HepG2 (cell line): ENCODE data around the gene HNRNPC. TPM values are rescaled to one million over a fixed set of nuclear protein-coding genes. Genes with fewer than 3 reads are reported as not detected.

Source experiments
- ATAC-seq: fragments of 200-7000 bp; cut with Tn5 transposase; 3 replicates; pipeline ENCODE4 v1.9.1; 2020; ENCODE audit warnings: mild to moderate bottlenecking, moderate library complexity
- BruUV-seq: library from RNA; stranded (reverse); fragments of 400-500 nt; replicated peaks from 2 replicates; lab custom pipeline; 2021; lab: Mats Ljungman, UMichigan
- CTCF ChIA-PET: fragments of 300-600 bp; formaldehyde crosslinking; extraction: SDS; loops from one replicate; lab custom pipeline; 2021; ENCODE audit warnings: low total read pairs, inconsistent platforms, low intra/inter-chr PET ratio; lab: Yijun Ruan, JAX
- POLR2A ChIA-PET: fragments of 350-600 bp; sonication (Branson Sonifier 250); formaldehyde crosslinking; loops from one replicate; lab custom pipeline; 2020; ENCODE audit warnings: antibody characterized with exemption, inconsistent platforms; lab: Yijun Ruan, JAX
- DNase-seq: peaks from one replicate; pipeline ENCODE4 v3.0.0-alpha.2; 2015; ENCODE audit warnings: low spot score
- FAIRE-seq: peaks from 3 replicates; lab custom pipeline; 2011; peaks lifted over from hg19 to GRCh38; lab: Jason Lieb, UNC
- H2AFZ ChIP-seq: one replicate; pipeline ENCODE4 v1.6.1; 2011; ENCODE audit warnings: low read length, inconsistent platforms
- H3K27ac ChIP-seq: fragments of 300-600 bp; 3 replicates; pipeline ENCODE4 v1.8.0; 2011; ENCODE audit warnings: mixed run types, mild to moderate bottlenecking, mixed read lengths, low read length, inconsistent platforms; ENCODE audit not compliant: insufficient read depth; ENCODE audit errors: extremely low read length
- H3K27me3 ChIP-seq, 2 experiments: fragments of 200-600 bp in 1 of 2; 2 replicates in 1 of 2; 3 replicates in 1 of 2; pipeline versions ENCODE4 v1.6.0 to v1.8.0; 2011; ENCODE audit warnings: low read length in 2 of 2, mild to moderate bottlenecking in 2 of 2, moderate library complexity in 2 of 2, inconsistent platforms in 1 of 2; ENCODE audit not compliant: insufficient read depth in 2 of 2, control insufficient read depth in 1 of 2
- H3K36me3 ChIP-seq, 2 experiments: fragments of 200-600 bp in 1 of 2; replicated peaks in 1 of 2; 2 replicates in 1 of 2; 3 replicates in 1 of 2; pipeline versions ENCODE4 v1.5.1 to v1.8.0; 2011; ENCODE audit warnings: low read length in 2 of 2, inconsistent platforms in 1 of 2; ENCODE audit not compliant: insufficient read depth in 2 of 2, control insufficient read depth in 1 of 2
- H3K4me1 ChIP-seq: 2 replicates; pipeline ENCODE4 v1.5.1; 2012; ENCODE audit warnings: low read length, inconsistent platforms; ENCODE audit not compliant: insufficient read depth
- H3K4me2 ChIP-seq: 2 replicates; pipeline ENCODE4 v1.6.0; 2011; ENCODE audit warnings: low read depth, low read length, inconsistent platforms
- H3K4me3 ChIP-seq, 3 experiments: fragments of 200-600 bp in 1 of 3; sonication (generic), shearing (Covaris generic) in 1 of 3; replicated peaks in 1 of 3; 2 replicates each; pipeline ENCODE4 v1.5.1; 2011 to 2016; ENCODE audit warnings: low read length in 3 of 3, inconsistent platforms in 2 of 3, low read depth in 2 of 3, mild to moderate bottlenecking in 2 of 3, control low read depth in 1 of 3, mixed read lengths in 1 of 3; ENCODE audit not compliant: insufficient read depth in 1 of 3
- H3K79me2 ChIP-seq: one replicate; pipeline ENCODE4 v1.6.1; 2011; ENCODE audit warnings: low read length, inconsistent platforms; ENCODE audit not compliant: insufficient read depth
- H3K9ac ChIP-seq: 2 replicates; pipeline ENCODE4 v1.6.0; 2011; ENCODE audit warnings: mild to moderate bottlenecking, low read depth, low read length, inconsistent platforms; ENCODE audit not compliant: insufficient read depth
- H3K9me3 ChIP-seq: 2 replicates; pipeline ENCODE4 v1.5.1; 2012; ENCODE audit warnings: mild to moderate bottlenecking, low read length
- H4K20me1 ChIP-seq: 2 replicates; pipeline ENCODE4 v1.6.0; 2011; ENCODE audit warnings: inconsistent platforms, mild to moderate bottlenecking, low read length, moderate library complexity; ENCODE audit not compliant: insufficient read depth
- ARNT ChIP-seq: fragments of 450-650 bp; IDR thresholded peaks from 2 replicates; pipeline ENCODE4 v1.6.1; 2017
- KDM5B ChIP-seq: sonication (generic); formaldehyde crosslinking; IDR thresholded peaks from 2 replicates; pipeline ENCODE4 v1.4.0; 2020; ENCODE audit warnings: missing genetic modification reagents, mild to moderate bottlenecking, borderline replicate concordance
- MAZ ChIP-seq, 2 experiments: sonication (generic) in 1 of 2; formaldehyde crosslinking in 1 of 2; IDR thresholded peaks; 2 replicates each; pipeline versions ENCODE4 v1.5.0 to v1.6.1; 2012 to 2020; ENCODE audit warnings: low read depth in 2 of 2, mild to moderate bottlenecking in 2 of 2, borderline replicate concordance in 1 of 2, improper control_type of control experiment in 1 of 2, low read length in 1 of 2, missing genetic modification reagents in 1 of 2, moderate library complexity in 1 of 2
- PPARG ChIP-seq: conservative IDR thresholded peaks from 2 replicates; pipeline ENCODE4 v1.6.1; 2016; ENCODE audit warnings: missing biosample characterization, missing genetic modification reagents
- SMARCE1 ChIP-seq: fragments of 450-650 bp; IDR thresholded peaks from 2 replicates; pipeline ENCODE4 v1.6.1; 2017; ENCODE audit warnings: borderline replicate concordance
- SP5 ChIP-seq: IDR thresholded peaks from 2 replicates; pipeline ENCODE4 v1.6.1; 2016; ENCODE audit warnings: low read depth, borderline replicate concordance
- SPEN ChIP-seq: sonication (generic); formaldehyde crosslinking; IDR thresholded peaks from 2 replicates; pipeline ENCODE4 v1.5.1; 2020; ENCODE audit warnings: low read depth, mild to moderate bottlenecking, missing genetic modification reagents
- TBX2 ChIP-seq: sonication (generic); formaldehyde crosslinking; IDR thresholded peaks from 2 replicates; pipeline ENCODE4 v1.5.0; 2020; ENCODE audit warnings: missing genetic modification reagents, mild to moderate bottlenecking, borderline replicate concordance
- TRIM24 ChIP-seq: sonication (generic); formaldehyde crosslinking; IDR thresholded peaks from 2 replicates; pipeline ENCODE4 v1.8.0; 2022; ENCODE audit warnings: mild to moderate bottlenecking, missing genetic modification reagents
- YEATS2 ChIP-seq: sonication (generic); formaldehyde crosslinking; IDR thresholded peaks from 2 replicates; pipeline ENCODE4 v1.4.0; 2020; ENCODE audit warnings: missing genetic modification reagents, borderline replicate concordance
- ZFY ChIP-seq: sonication (generic); formaldehyde crosslinking; IDR thresholded peaks from 2 replicates; pipeline ENCODE4 v1.4.0; 2020; ENCODE audit warnings: missing genetic modification reagents
- ZNF362 ChIP-seq: sonication (generic); formaldehyde crosslinking; IDR thresholded peaks from 2 replicates; pipeline ENCODE4 v1.4.0; 2020; ENCODE audit warnings: missing genetic modification reagents, mild to moderate bottlenecking, borderline replicate concordance
- ZNF414 ChIP-seq: sonication (generic); formaldehyde crosslinking; IDR thresholded peaks from 2 replicates; pipeline ENCODE4 v1.5.0; 2020; ENCODE audit warnings: missing genetic modification reagents
- ZNF768 ChIP-seq: sonication (generic); formaldehyde crosslinking; IDR thresholded peaks from 2 replicates; pipeline ENCODE4 v1.4.0; 2020; ENCODE audit warnings: missing genetic modification reagents
- ZNF839 ChIP-seq: sonication (generic); formaldehyde crosslinking; IDR thresholded peaks from 2 replicates; pipeline ENCODE4 v1.4.0; 2020; ENCODE audit warnings: missing genetic modification reagents, mild to moderate bottlenecking, borderline replicate concordance
- WGBS: methylation state at CpG from one replicate; pipeline ENCODE4 v1.1.6; 2017; ENCODE audit warnings: low lambda C conversion rate; 5-methylcytosine and 5-hydroxymethylcytosine counted together
- in situ Hi-C: cut with HindIII; loops from 2 replicates; pipeline ENCODE4 v1.10.0; 2017; ENCODE audit warnings: low pct_unique_long_range_greater_than_20kb; ENCODE audit not compliant: extremely low pct_ligation_motif_present
- intact Hi-C: fragments of 100-400 bp; cut with micrococcal nuclease; formaldehyde crosslinking; loops from one replicate; pipeline ENCODE4 v1.10.0; 2022; ENCODE audit not compliant: unreplicated experiment
- polyA plus RNA-seq, 8 experiments: library from polyadenylated mRNA; depleted of rRNA in 3 of 8; stranded (reverse) in 7 of 8; unstranded in 1 of 8; fragments of >200 nt; fragmentation: Illumina TruSeq in 4 of 8; extraction: Trizol in 4 of 8; gene quantifications; 2 replicates each; pipeline versions ENCODE4 v1.2.1 to v1.2.3, GENCODE V29; 2011 to 2016; ENCODE audit warnings: low read depth in 4 of 8, missing spikeins in 1 of 8, mixed read lengths in 1 of 8; ENCODE audit not compliant: insufficient read depth in 1 of 8
- total RNA-seq, 5 experiments: library from RNA; depleted of rRNA; stranded (reverse); fragments of >200 nt; fragmentation: Illumina TruSeq; extraction: Trizol; gene quantifications; 2 replicates each; pipeline ENCODE4 v1.2.3, GENCODE V29; 2016; ENCODE audit warnings: low read depth in 1 of 5
- TF ChIP-seq, protein P1 (sequence below): sonication (generic); formaldehyde crosslinking; IDR thresholded peaks from 2 replicates; pipeline ENCODE4 v1.4.0; 2020; ENCODE audit warnings: mild to moderate bottlenecking, missing genetic modification reagents
- TF ChIP-seq, protein P2 (sequence below): sonication (generic); formaldehyde crosslinking; IDR thresholded peaks from 2 replicates; pipeline ENCODE4 v1.4.0; 2020; ENCODE audit warnings: missing genetic modification reagents
- TF ChIP-seq, protein P3 (sequence below): sonication (generic); formaldehyde crosslinking; IDR thresholded peaks from 2 replicates; pipeline ENCODE4 v1.4.0; 2020; ENCODE audit warnings: missing genetic modification reagents, borderline replicate concordance

Gene HNRNPC
- total and polyA plus RNA-seq, 2 of the 13 experiments (the other 11 are each of a cell fraction or from before 2014, with no cell fraction given): 628 to 1,099 TPM

- peak overlapping the region; percentile 17; the same call in 1 of the 2 replicates for H3K9ac ChIP-seq
- peak overlapping the region; percentile 42 for H2AFZ ChIP-seq
- FAIRE-seq (no peak), ATAC-seq (peak; percentile 90), DNase-seq (peak; percentile 77)
- H3K4me3 ChIP-seq: peak overlapping the region; percentile 53 to 78 (median 58)
- H3K9me3 ChIP-seq: no peaks in the 10 kb centered on the region
- no peaks in the 10 kb centered on the region for H3K79me2 ChIP-seq
- BruUV-seq: no TSS peak
- no peaks in the 10 kb centered on the region for H4K20me1 ChIP-seq
- no peaks in the 10 kb centered on the region for H3K36me3 ChIP-seq
- 3% methylated on average over 11 of the region's 19 CpGs for WGBS
- peaks cover 22% of the 10 kb centered on the region for H3K4me1 ChIP-seq
- no peak overlapping the region for H3K27ac ChIP-seq
- intact Hi-C loops (loop anchor here (5.0 kb wide), 1 partner anchor 125 kb away; no protein-coding TSS in a partner anchor), in situ Hi-C loops (no loop called here)
- ChIA-PET CTCF (no interaction called here), POLR2A (interaction anchor here (0.5 to 2.2 kb wide), 5 partner anchors 10 to 264 kb away, joined by 3 to 11 read pairs (median 4); partner anchors contain the start of gene CHD8)
- no peaks in the 10 kb centered on the region; a peak in 1 of 5 replicates for H3K27me3 ChIP-seq
- peak overlapping the region; percentile 88 for H3K4me2 ChIP-seq
- TF ChIP-seq ZNF768 (CRISPR knock-in tag): peak; percentile 55; the same call in 1 of the 2 replicates
- no peak for TF ChIP-seq MAZ (IDR thresholded peaks at IDR 0.05; ENCODE audit: borderline replicate concordance, low read depth, low read length)
- 0 out of 2 replicates have a peak, but pooled peaks have one; percentile 29 for TF ChIP-seq MAZ (CRISPR knock-in tag; IDR thresholded peaks at IDR 0.05; ENCODE audit: low read depth)
- TF ChIP-seq PPARG (CRISPR knock-in tag): no peak
- TF ChIP-seq, protein P1, sequence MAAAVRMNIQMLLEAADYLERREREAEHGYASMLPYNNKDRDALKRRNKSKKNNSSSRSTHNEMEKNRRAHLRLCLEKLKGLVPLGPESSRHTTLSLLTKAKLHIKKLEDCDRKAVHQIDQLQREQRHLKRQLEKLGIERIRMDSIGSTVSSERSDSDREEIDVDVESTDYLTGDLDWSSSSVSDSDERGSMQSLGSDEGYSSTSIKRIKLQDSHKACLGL (CRISPR knock-in tag): peak; percentile 36; the same call in 1 of the 2 replicates
- peak; percentile 67; the same call in 1 of the 2 replicates for TF ChIP-seq KDM5B (CRISPR knock-in tag)
- TF ChIP-seq ARNT: no peak
- TF ChIP-seq YEATS2 (CRISPR knock-in tag): no peak
- TF ChIP-seq SPEN (CRISPR knock-in tag): 0 out of 2 replicates have a peak, but pooled peaks have one; percentile 34
- TF ChIP-seq SP5 (CRISPR knock-in tag): peak; percentile 70; the same call in 1 of the 2 replicates
- no peak for TF ChIP-seq TRIM24 (CRISPR knock-in tag)
- TF ChIP-seq ZFY (CRISPR knock-in tag): peak; percentile 59
- TF ChIP-seq TBX2 (CRISPR knock-in tag): peak; percentile 36; the same call in 1 of the 2 replicates
- no peak; the same call in 1 of the 2 replicates for TF ChIP-seq ZNF839 (CRISPR knock-in tag)
- no peak for TF ChIP-seq SMARCE1
- TF ChIP-seq ZNF414 (CRISPR knock-in tag): no peak
- TF ChIP-seq, protein P2, sequence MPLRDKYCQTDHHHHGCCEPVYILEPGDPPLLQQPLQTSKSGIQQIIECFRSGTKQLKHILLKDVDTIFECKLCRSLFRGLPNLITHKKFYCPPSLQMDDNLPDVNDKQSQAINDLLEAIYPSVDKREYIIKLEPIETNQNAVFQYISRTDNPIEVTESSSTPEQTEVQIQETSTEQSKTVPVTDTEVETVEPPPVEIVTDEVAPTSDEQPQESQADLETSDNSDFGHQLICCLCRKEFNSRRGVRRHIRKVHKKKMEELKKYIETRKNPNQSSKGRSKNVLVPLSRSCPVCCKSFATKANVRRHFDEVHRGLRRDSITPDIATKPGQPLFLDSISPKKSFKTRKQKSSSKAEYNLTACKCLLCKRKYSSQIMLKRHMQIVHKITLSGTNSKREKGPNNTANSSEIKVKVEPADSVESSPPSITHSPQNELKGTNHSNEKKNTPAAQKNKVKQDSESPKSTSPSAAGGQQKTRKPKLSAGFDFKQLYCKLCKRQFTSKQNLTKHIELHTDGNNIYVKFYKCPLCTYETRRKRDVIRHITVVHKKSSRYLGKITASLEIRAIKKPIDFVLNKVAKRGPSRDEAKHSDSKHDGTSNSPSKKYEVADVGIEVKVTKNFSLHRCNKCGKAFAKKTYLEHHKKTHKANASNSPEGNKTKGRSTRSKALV: peak; percentile 38; the same call in 1 of the 2 replicates
- peak; percentile 13; the same call in 1 of the 2 replicates for TF ChIP-seq ZNF362 (CRISPR knock-in tag)
- TF ChIP-seq, protein P3, sequence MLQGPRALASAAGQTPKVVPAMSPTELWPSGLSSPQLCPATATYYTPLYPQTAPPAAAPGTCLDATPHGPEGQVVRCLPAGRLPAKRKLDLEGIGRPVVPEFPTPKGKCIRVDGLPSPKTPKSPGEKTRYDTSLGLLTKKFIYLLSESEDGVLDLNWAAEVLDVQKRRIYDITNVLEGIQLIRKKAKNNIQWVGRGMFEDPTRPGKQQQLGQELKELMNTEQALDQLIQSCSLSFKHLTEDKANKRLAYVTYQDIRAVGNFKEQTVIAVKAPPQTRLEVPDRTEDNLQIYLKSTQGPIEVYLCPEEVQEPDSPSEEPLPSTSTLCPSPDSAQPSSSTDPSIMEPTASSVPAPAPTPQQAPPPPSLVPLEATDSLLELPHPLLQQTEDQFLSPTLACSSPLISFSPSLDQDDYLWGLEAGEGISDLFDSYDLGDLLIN (CRISPR knock-in tag): no peak; the same call in 1 of the 2 replicates
Observed at GRCh38 chr14:21191809-21192446, 77.3 kb downstream of the HNRNPC start.
